ENCODE results near the gene TTI1.

Gene TTI1

GRCh38 chr20:37943501-37944455, 89.5 kb downstream of the TTI1 start:
- peaks cover 15% of the 10 kb centered on the region for H3K9me3 Mint-ChIP-seq
- H3K27me3 Mint-ChIP-seq (ENCODE audit: low read depth): peaks cover 10% of the 10 kb centered on the region
- H3K27ac Mint-ChIP-seq: no peak overlapping the region
- H3K4me1 Mint-ChIP-seq: no peaks in the 10 kb centered on the region
- TF ChIP-seq CTCF (IDR thresholded peaks at IDR 0.05; ENCODE audit: unreplicated experiment in 3 of 3): no peak
- no peak overlapping the region for H3K4me3 Mint-ChIP-seq
- H3K36me3 Mint-ChIP-seq (ENCODE audit: low read depth): peaks cover 6% of the 10 kb centered on the region

GRCh38 chr20:37943033-37943432, 90.2 kb downstream of the TTI1 start:
- Mint-ChIP-seq H3K27ac (no peak overlapping the region), H3K27me3 (ENCODE audit: low read depth) (peaks cover 10% of the 10 kb centered on the region), H3K36me3 (ENCODE audit: low read depth) (peaks cover 5% of the 10 kb centered on the region), H3K4me3 (no peak overlapping the region), H3K4me1 (peaks cover under 1% of the 10 kb centered on the region), H3K9me3 (peaks cover 10% of the 10 kb centered on the region)
- TF ChIP-seq CTCF (IDR thresholded peaks at IDR 0.05; ENCODE audit: unreplicated experiment in 3 of 3): no peak

GRCh38 chr20:37941992-37942391, 91.3 kb downstream of the TTI1 start:
- TF ChIP-seq CTCF (IDR thresholded peaks at IDR 0.05; ENCODE audit: unreplicated experiment in 3 of 3): no peak
- Mint-ChIP-seq H3K4me1 (peaks cover 8% of the 10 kb centered on the region), H3K36me3 (ENCODE audit: low read depth) (no peaks in the 10 kb centered on the region), H3K27ac (no peak overlapping the region), H3K27me3 (ENCODE audit: low read depth) (peaks cover 10% of the 10 kb centered on the region), H3K9me3 (no peaks in the 10 kb centered on the region), H3K4me3 (no peak overlapping the region)

- H3K27me3 Mint-ChIP-seq (ENCODE audit: low read depth): peaks cover 14% of the 10 kb centered on the region
- peaks cover 8% of the 10 kb centered on the region for H3K4me1 Mint-ChIP-seq
- no peak overlapping the region for H3K4me3 Mint-ChIP-seq
- TF ChIP-seq CTCF (IDR thresholded peaks at IDR 0.05; ENCODE audit: unreplicated experiment in 3 of 3): no peak
- H3K27ac Mint-ChIP-seq: no peak overlapping the region
- no peaks in the 10 kb centered on the region for H3K36me3 Mint-ChIP-seq (ENCODE audit: low read depth)
- H3K9me3 Mint-ChIP-seq: no peaks in the 10 kb centered on the region
These were observed 91.9 kb downstream of the TTI1 start for GRCh38 chr20:37941332-37941731.

GRCh38 chr20:37940858-37941257, 92.4 kb downstream of the TTI1 start:
- Mint-ChIP-seq H3K9me3 (no peaks in the 10 kb centered on the region), H3K27ac (no peak overlapping the region), H3K4me1 (peaks cover 8% of the 10 kb centered on the region), H3K36me3 (ENCODE audit: low read depth) (no peaks in the 10 kb centered on the region), H3K27me3 (ENCODE audit: low read depth) (peaks cover 14% of the 10 kb centered on the region), H3K4me3 (no peak overlapping the region)
- no peak for TF ChIP-seq CTCF (IDR thresholded peaks at IDR 0.05; ENCODE audit: unreplicated experiment in 3 of 3)
